Fibroblast of lung (primary cell): Measurements from ENCODE around the gene KLHL36.

Source experiments
- EZH2 ChIP-seq: IDR thresholded peaks from 2 replicates; pipeline ENCODE4 v1.5.1; 2012; ENCODE audit warnings: low read length, control low read depth, mild to moderate bottlenecking; ENCODE audit errors: missing control alignments
- TF ChIP-seq, protein P1 (sequence below), 2 donors: IDR thresholded peaks in 1 of 2; conservative IDR thresholded peaks in 1 of 2; 1 replicate in 1 of 2; 2 replicates in 1 of 2; pipeline ENCODE4 v1.5.1; 2011 to 2012; ENCODE audit warnings: low read length in 2 of 2, control low read depth in 1 of 2, inconsistent platforms in 1 of 2, low read depth in 1 of 2, mild to moderate bottlenecking in 1 of 2

DNA sequence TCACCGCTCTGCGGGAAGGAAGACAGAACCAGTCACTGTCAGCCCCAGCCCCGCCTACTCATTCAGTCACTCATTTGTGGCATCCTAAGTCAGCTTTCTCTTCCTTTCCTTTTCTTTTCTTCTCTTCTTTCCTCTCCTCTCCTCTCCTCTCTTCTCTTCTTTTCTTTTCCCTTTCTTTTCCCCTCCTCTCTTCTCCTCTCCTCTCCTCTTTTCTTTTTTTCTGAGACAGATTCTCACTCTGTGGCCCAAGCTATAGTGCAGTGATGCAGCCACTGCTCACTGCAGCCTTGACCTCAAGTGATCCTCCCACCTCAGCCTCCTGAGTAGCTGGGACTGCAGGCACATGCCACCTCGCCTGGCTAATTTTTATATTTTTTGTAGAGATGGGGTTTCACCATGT, 10.6 kb upstream of the KLHL36 start:
- TF ChIP-seq, protein P1, sequence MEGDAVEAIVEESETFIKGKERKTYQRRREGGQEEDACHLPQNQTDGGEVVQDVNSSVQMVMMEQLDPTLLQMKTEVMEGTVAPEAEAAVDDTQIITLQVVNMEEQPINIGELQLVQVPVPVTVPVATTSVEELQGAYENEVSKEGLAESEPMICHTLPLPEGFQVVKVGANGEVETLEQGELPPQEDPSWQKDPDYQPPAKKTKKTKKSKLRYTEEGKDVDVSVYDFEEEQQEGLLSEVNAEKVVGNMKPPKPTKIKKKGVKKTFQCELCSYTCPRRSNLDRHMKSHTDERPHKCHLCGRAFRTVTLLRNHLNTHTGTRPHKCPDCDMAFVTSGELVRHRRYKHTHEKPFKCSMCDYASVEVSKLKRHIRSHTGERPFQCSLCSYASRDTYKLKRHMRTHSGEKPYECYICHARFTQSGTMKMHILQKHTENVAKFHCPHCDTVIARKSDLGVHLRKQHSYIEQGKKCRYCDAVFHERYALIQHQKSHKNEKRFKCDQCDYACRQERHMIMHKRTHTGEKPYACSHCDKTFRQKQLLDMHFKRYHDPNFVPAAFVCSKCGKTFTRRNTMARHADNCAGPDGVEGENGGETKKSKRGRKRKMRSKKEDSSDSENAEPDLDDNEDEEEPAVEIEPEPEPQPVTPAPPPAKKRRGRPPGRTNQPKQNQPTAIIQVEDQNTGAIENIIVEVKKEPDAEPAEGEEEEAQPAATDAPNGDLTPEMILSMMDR (conservative IDR thresholded peaks at IDR 0.05 in 1 of 2, IDR thresholded peaks at IDR 0.05 in 1 of 2; ENCODE audit: low read depth in 1 of 2, low read length in 2 of 2) = no peak
- TF ChIP-seq EZH2 = no peak
